Activated naive CD4-positive, alpha-beta T cell (primary cell): ENCODE measurements around the gene ENOX2.

Experiments
- DNase-seq, 4 experiments: peaks; one replicate each; lab custom pipeline; 2025; lab: John Stamatoyannopoulos, UW

ENOX2 gene

DNA sequence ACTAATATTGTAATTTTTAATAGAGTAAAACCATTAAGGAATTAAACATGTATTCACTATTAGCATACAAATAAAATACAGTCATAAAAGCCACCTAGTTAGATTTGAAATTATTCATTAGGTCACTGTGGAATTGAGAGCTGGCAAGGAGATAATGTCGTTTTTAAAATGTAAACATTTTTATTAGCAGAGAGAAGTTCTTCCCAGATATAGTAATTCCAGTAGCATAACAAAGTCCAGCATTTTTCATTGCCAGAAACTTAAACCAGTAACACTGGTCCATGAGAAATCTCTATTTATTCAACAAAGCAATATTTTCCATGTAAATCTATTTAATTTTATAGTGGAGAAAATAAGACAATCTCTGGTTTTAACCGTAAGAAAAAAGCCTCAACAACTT lies 17.5 kb downstream of the ENOX2 start:
- no peak for DNase-seq

DNA sequence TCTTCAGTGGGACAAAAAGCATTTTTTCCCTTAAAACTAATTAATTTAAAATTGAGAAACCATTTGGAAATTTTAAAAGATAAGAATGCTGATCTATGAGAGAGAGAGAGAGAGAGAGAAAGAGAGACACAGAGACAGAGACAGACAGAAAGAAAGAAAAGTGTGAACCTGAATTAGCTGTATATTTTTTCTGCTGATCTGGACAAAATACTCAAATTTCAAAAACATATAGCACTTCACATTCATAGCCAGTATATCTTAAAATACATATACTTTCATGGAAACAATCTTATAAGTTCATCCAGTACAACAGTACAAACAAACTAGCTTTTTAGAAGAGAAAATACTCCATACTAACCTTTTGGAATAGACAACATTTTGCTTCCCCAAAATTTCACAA lies 18.4 kb downstream of the ENOX2 start:
- DNase-seq, result no peak

DNA sequence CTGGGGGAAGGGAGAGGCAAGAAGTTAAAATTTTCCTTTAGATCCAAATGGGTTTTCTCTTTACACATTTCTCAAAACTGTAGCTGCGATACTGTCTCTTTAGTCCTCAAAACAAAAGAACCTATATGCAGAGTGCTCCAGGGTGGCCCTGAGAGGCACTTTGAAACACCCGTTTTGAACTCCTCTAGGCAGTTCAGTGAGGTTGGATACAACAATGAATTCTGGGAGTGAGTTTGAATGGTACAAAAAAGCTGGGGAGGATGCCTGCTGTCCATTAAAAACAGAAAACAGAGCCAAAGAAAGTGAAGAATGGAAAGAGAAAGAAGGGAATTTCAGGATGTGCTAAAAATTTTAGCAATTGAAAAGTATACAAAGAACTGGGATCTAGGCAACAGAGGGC lies 23.1 kb downstream of the ENOX2 start:
- DNase-seq, result no peak

- DNase-seq, result no peak
These were observed 24.4 kb downstream of the ENOX2 start for GRCh38 chrX:130878350-130879341.

- DNase-seq, result no peak
These were observed 25.1 kb downstream of the ENOX2 start for GRCh38 chrX:130877892-130878341.

GRCh38 chrX:130876226-130876625 lies 26.8 kb downstream of the ENOX2 start:
- DNase-seq, result no peak

GRCh38 chrX:130874751-130875150 lies 28.3 kb downstream of the ENOX2 start:
- DNase-seq, result no peak

DNA sequence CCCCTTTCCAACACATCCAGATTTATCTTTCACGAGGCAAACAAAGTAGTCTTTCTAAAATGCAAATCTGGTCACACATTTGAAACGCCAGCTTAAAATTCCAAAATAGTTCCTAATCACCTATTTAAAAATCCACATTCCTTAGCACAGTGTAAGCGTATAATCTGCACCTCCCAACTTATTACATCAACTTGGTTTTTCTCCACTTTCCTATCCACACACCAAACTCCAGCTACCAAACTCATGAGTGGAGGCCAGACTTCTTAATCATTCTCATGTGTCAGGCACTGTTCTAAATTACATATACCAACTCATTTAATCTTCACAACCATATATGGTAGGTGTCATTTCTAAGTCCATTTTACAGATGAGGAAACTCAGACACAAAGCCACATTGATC lies 33.8 kb downstream of the ENOX2 start:
- DNase-seq, result no peak

GRCh38 chrX:130861462-130861861 lies 41.5 kb downstream of the ENOX2 start:
- DNase-seq, result no peak

GRCh38 chrX:130857207-130857606 lies 45.8 kb downstream of the ENOX2 start:
- DNase-seq, result no peak

DNA sequence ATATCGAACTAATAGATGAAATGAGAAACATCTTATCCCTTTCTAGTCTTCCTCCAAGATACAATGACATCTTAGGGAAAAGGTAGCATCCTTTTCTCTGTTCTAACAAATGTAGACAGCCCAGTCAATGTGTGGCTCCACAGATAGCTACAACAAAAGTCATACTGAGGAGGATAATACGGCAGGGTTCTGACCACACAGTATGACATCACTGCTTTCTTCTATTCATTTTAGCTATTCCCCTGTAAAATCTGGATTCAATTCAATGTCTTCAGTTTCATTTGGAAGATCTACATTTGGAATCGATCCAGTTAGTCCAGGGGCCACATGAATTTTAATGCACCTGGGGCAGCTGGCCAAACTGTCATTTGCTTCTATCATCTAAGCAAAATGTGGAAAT lies 51.4 kb downstream of the ENOX2 start:
- DNase-seq, result no peak

DNA sequence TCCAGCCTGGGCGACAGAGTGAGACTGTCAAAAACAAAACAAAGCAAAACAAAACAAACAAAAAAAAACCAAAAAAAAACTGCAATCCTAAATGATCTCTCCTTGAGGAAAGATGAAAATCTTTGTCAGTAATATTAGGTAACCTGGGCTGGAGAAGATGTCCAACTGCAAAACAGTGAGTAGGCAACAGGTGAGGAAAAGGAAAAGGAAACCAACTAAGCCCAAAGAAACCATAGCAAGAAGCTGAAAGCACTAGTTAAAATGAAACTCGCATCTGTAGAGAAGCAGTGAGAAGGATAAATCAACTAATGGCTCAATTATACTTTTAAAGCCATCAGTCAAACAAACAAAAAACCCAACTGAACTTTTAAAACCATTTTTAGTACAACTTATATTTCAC lies 54.2 kb downstream of the ENOX2 start:
- DNase-seq, result no peak

DNA sequence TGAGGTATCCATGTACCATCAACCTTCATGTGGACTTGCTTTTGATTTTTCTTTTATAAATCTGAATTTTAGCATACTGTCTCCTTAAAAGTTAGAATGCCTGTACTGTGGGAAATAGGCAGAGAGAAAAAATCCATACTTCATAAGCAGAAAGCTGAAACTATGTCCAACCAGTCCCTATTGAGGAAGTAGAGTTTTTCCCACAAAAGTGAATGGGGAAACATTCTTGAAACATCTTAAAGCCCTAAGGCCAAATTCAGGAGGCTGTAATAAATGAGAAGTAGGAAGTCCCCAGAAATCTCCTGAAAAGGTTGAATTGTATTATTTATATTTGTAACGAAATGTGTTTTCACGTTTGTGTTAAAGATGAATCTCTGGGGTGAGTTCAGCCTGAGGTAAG lies 56.3 kb downstream of the ENOX2 start:
- no peak for DNase-seq

GRCh38 chrX:130841776-130842175 lies 61.2 kb downstream of the ENOX2 start:
- no peak for DNase-seq

DNA sequence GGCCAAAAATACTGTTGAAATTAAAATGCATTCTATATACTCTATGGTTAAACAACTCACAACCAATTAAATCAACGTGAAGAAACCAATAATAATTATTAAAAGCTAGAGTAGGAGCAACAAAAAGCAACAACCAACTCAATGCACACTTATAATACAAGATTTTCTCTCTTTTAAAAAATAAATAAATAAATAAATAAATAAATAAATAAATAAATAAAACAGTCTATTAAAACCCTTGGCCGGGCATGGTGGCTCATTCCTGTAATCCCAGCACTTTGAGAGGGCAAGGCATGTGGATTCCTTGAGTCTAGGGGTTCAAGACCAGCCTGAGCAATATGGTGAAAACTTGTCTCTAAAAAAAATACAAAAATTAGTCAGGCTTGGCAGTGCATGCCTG lies 62.7 kb downstream of the ENOX2 start:
- DNase-seq, result no peak

DNA sequence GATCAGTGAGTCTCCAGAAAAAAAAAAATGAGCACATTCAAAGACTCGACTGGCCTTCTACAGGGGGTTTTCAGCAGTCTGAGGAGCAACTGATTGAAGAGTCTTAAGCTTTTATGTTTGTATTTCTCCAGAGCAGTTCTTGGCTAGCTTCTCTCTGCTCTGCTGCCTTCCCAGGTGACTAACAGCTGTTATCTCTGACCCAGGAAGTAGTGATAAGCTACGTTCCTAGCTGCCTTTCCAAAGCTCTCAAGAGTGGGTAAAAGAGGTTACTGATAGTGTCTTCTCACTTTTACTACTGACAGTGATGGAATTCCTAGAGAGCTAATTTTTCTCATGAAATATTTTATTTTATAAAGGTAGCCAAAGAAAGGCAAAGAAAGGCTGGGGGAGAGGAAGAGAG lies 66.6 kb downstream of the ENOX2 start:
- no peak for DNase-seq

DNA sequence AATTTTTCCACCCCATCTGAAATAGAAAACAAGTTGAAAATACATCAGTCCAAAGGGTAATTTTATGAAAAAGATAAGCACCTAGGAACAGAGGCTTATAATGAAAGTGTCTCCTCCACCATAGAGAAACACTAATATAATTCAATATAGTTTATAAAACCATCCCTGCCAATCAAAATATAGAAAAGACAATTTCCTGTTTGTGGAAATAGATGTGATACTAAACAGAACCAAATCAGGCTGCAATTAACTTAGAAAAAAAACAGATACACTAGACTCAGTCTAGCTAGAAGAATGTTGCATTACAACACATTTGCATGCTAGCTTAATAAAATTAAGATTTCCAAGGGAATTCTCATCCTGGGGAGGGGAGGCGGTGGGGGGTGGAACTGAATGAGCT lies 68.2 kb downstream of the ENOX2 start:
- no peak for DNase-seq

DNA sequence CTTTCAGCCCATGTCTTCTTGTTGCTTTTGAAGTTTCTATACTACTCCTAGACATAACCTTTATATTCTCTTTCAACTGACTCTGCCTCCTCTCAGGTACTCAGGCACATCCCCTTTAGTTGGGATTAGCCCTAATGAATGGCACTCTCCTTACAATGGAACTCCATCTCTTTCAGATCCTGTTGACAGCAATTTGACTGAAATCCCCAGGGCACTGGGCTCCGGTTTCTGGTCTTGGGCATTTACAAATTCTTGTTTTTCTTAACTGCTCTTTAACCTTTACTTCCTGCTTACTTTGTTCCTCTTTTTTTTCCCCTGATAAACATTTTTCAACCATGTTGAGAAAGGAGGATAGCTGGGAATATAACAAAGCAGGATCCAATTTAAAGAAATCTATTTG lies 68.9 kb downstream of the ENOX2 start:
- DNase-seq, result no peak

- no peak for DNase-seq
These were observed 71.7 kb downstream of the ENOX2 start for GRCh38 chrX:130831347-130831722.

- DNase-seq, result no peak
These were observed 72.2 kb downstream of the ENOX2 start for GRCh38 chrX:130830599-130831346.

- DNase-seq, result no peak
These were observed 73.2 kb downstream of the ENOX2 start for GRCh38 chrX:130829526-130830515.

DNA sequence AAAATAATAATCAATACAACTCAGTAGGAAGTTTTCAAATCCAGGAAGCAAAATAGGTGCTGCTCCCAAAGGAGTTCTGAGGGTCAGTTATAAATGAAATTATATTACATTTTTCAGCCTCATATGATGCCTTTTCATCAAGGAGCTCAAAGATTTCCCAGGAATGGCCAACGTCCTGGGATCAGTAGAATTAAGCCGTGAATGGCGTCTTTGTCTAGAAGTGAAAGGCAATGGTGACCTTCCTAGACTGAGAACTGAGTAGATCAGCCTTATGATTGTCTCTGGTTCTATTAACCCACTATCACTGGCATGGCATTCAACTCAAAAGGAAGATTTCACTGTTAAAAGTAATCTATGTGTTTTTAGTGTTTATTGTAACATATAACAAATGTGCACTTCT lies 74.4 kb downstream of the ENOX2 start:
- DNase-seq, result no peak
